Large intestine (tissue), 3 donors: ENCODE measurements around the gene GRIA2. TPM values are rescaled to one million over a fixed set of nuclear protein-coding genes. Genes with fewer than 3 reads are reported as not detected.
A peak's percentile ranks its signal among the peaks of the same experiment; 100 is the strongest.

Experiments used
- DNase-seq, 2 donors: peaks; one replicate each; pipeline versions ENCODE4 v3.0.0 to v3.0.0-alpha.2; 2013
- H3K27ac ChIP-seq: one replicate; pipeline ENCODE4 v1.5.1; 2013; ENCODE audit warnings: low read length
- H3K27me3 ChIP-seq: 2 replicates; pipeline ENCODE4 v1.6.1; 2013; ENCODE audit warnings: low read length; ENCODE audit not compliant: control insufficient read depth, insufficient read depth
- H3K36me3 ChIP-seq: 2 replicates; pipeline ENCODE4 v1.6.1; 2013; ENCODE audit warnings: low read length; ENCODE audit not compliant: control insufficient read depth, insufficient read depth
- H3K4me1 ChIP-seq: one replicate; pipeline ENCODE4 v1.6.1; 2013; ENCODE audit warnings: low read length; ENCODE audit not compliant: control insufficient read depth, insufficient read depth
- H3K4me3 ChIP-seq: one replicate; pipeline ENCODE4 v1.5.1; 2013; ENCODE audit warnings: low read length
- H3K9me3 ChIP-seq: one replicate; pipeline ENCODE4 v1.6.1; 2013; ENCODE audit warnings: mild to moderate bottlenecking, low read depth, low read length, moderate library complexity; ENCODE audit not compliant: control insufficient read depth
- WGBS: methylation state at CpG from one replicate; pipeline ENCODE4 v1.1.5; 2013; ENCODE audit warnings: low lambda C conversion rate; ENCODE audit not compliant: insufficient coverage; 5-methylcytosine and 5-hydroxymethylcytosine counted together
- polyA plus RNA-seq: library from polyadenylated mRNA; unstranded; fragments of 120-200 nt; gene quantifications from one replicate; pipeline ENCODE4 v1.2.1, GENCODE V29; 2013

The GRIA2 gene
- polyA plus RNA-seq, 1 donor, result 4.4 TPM

GRCh38 chr4:157221426-157221894 is 932 bp downstream of the GRIA2 start:
- peak overlapping the region; percentile 37 for H3K4me3 ChIP-seq
- no peak for DNase-seq
- peaks cover 5% of the 10 kb centered on the region for H3K9me3 ChIP-seq
- H3K36me3 ChIP-seq, result no peaks in the 10 kb centered on the region
- no peak overlapping the region for H3K27ac ChIP-seq
- no peaks in the 10 kb centered on the region for H3K4me1 ChIP-seq
- WGBS, result no CpG with 5 or more reads among the region's 24 CpGs
- H3K27me3 ChIP-seq, result peaks cover 42% of the 10 kb centered on the region

GRCh38 chr4:157221895-157222770 is 1.6 kb downstream of the GRIA2 start:
- Histone ChIP-seq H3K36me3 (no peaks in the 10 kb centered on the region), H3K4me3 (peak overlapping the region; percentile 37), H3K27me3 (peaks cover 42% of the 10 kb centered on the region), H3K27ac (peak overlapping the region; percentile 23), H3K4me1 (no peaks in the 10 kb centered on the region), H3K9me3 (peaks cover 5% of the 10 kb centered on the region)
- WGBS, result no CpG with 5 or more reads among the region's 59 CpGs
- DNase-seq, result peak in 1 of 2 donors; percentile 5

GRCh38 chr4:157222771-157223160 is 2.2 kb downstream of the GRIA2 start:
- peaks cover 5% of the 10 kb centered on the region for H3K9me3 ChIP-seq
- no peak for DNase-seq
- H3K4me1 ChIP-seq, result no peaks in the 10 kb centered on the region
- H3K27me3 ChIP-seq, result peaks cover 42% of the 10 kb centered on the region
- H3K4me3 ChIP-seq, result peak overlapping the region; percentile 37
- WGBS, result no CpG with 5 or more reads among the region's 15 CpGs
- H3K36me3 ChIP-seq, result no peaks in the 10 kb centered on the region
- H3K27ac ChIP-seq, result peak overlapping the region; percentile 23

- H3K27me3 ChIP-seq, result peaks cover 42% of the 10 kb centered on the region
- no peaks in the 10 kb centered on the region for H3K36me3 ChIP-seq
- no peak overlapping the region for H3K4me3 ChIP-seq
- no peaks in the 10 kb centered on the region for H3K4me1 ChIP-seq
- no peak overlapping the region for H3K27ac ChIP-seq
- WGBS, result no CpG with 5 or more reads among the region's 1 CpG
- no peak for DNase-seq
- H3K9me3 ChIP-seq, result peaks cover 5% of the 10 kb centered on the region
These were observed 2.9 kb downstream of the GRIA2 start for GRCh38 chr4:157223456-157223855.

GRCh38 chr4:157225096-157225495 is 4.6 kb downstream of the GRIA2 start:
- no peak for DNase-seq
- peaks cover 30% of the 10 kb centered on the region for H3K27me3 ChIP-seq
- no CpG with 5 or more reads among the region's 2 CpGs for WGBS

GRCh38 chr4:157226035-157226434 is 5.5 kb downstream of the GRIA2 start:
- Histone ChIP-seq H3K9me3 (peaks cover 5% of the 10 kb centered on the region), H3K4me3 (no peak overlapping the region), H3K27me3 (peaks cover 23% of the 10 kb centered on the region), H3K4me1 (no peaks in the 10 kb centered on the region), H3K27ac (no peak overlapping the region), H3K36me3 (no peaks in the 10 kb centered on the region)
- 88% methylated on average over 2 of the region's 2 CpGs for WGBS
- DNase-seq, result no peak

More at GRCh38 chr4:157225096-157225495, 4.6 kb downstream of the GRIA2 start:
- no peaks in the 10 kb centered on the region for H3K36me3 ChIP-seq
- no peaks in the 10 kb centered on the region for H3K4me1 ChIP-seq
- no peak overlapping the region for H3K4me3 ChIP-seq
- peaks cover 5% of the 10 kb centered on the region for H3K9me3 ChIP-seq
- H3K27ac ChIP-seq, result no peak overlapping the region

GRCh38 chr4:157226601-157227000 is 6.1 kb downstream of the GRIA2 start:
- no peak overlapping the region for H3K4me3 ChIP-seq
- H3K27me3 ChIP-seq, result peaks cover 17% of the 10 kb centered on the region
- H3K27ac ChIP-seq, result no peak overlapping the region
- H3K9me3 ChIP-seq, result peaks cover 5% of the 10 kb centered on the region
- H3K4me1 ChIP-seq, result no peaks in the 10 kb centered on the region
- 100% methylated on average over 2 of the region's 3 CpGs for WGBS
- no peaks in the 10 kb centered on the region for H3K36me3 ChIP-seq
- no peak for DNase-seq

GRCh38 chr4:157231525-157231924 is 11.0 kb downstream of the GRIA2 start:
- Histone ChIP-seq H3K36me3 (no peaks in the 10 kb centered on the region), H3K4me3 (no peak overlapping the region), H3K27me3 (no peaks in the 10 kb centered on the region), H3K27ac (no peak overlapping the region), H3K9me3 (no peaks in the 10 kb centered on the region), H3K4me1 (no peaks in the 10 kb centered on the region)
- no peak for DNase-seq
- WGBS, result 88% methylated on average over 1 of the region's 2 CpGs

GRCh38 chr4:157242871-157243270 is 22.3 kb downstream of the GRIA2 start:
- H3K9me3 ChIP-seq, result no peaks in the 10 kb centered on the region
- no peak for DNase-seq
- no peak overlapping the region for H3K27ac ChIP-seq
- H3K36me3 ChIP-seq, result no peaks in the 10 kb centered on the region
- H3K27me3 ChIP-seq, result no peaks in the 10 kb centered on the region
- H3K4me1 ChIP-seq, result no peaks in the 10 kb centered on the region
- no peak overlapping the region for H3K4me3 ChIP-seq

GRCh38 chr4:157244348-157244747 is 23.8 kb downstream of the GRIA2 start:
- no peaks in the 10 kb centered on the region for H3K27me3 ChIP-seq
- H3K4me3 ChIP-seq, result no peak overlapping the region
- no peak overlapping the region for H3K27ac ChIP-seq
- no peaks in the 10 kb centered on the region for H3K4me1 ChIP-seq
- H3K9me3 ChIP-seq, result no peaks in the 10 kb centered on the region
- WGBS, result 67% methylated on average over 2 of the region's 2 CpGs
- no peak for DNase-seq
- no peaks in the 10 kb centered on the region for H3K36me3 ChIP-seq

- Histone ChIP-seq H3K4me3 (no peak overlapping the region), H3K27ac (no peak overlapping the region), H3K27me3 (no peaks in the 10 kb centered on the region), H3K9me3 (no peaks in the 10 kb centered on the region), H3K36me3 (no peaks in the 10 kb centered on the region), H3K4me1 (no peaks in the 10 kb centered on the region)
- DNase-seq, result no peak
These were observed 24.8 kb downstream of the GRIA2 start for GRCh38 chr4:157245351-157245750.
